ENCODE measurements around the gene ZKSCAN2. TPM values are rescaled to one million over a fixed set of nuclear protein-coding genes. Genes with fewer than 3 reads are reported as not detected.
A peak's percentile ranks its signal among the peaks of the same experiment; 100 is the strongest.

The ZKSCAN2 gene
- total and polyA plus RNA-seq, 4 experiments from 2014 or later, result 1.2 to 4.1 (median 2.5) TPM

DNA sequence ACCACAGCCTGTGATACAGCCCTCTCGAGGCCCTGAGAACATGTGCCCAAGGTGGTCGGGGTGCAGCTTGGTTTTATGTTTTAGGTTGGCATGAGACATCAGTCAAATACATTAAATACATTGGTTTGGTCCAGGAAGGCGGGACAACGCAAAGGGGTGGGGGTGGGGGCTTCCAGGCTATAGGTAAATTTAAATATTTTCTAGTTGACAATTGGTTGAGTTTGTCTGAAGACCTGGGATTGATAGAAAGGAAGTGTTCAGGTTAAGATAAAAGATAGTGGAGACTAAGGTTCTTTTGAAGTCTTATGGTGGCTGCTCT is 1.2 kb upstream of the ZKSCAN2 start:
- DNase-seq, result peak; percentile 11 to 47 (median 16)

DNA sequence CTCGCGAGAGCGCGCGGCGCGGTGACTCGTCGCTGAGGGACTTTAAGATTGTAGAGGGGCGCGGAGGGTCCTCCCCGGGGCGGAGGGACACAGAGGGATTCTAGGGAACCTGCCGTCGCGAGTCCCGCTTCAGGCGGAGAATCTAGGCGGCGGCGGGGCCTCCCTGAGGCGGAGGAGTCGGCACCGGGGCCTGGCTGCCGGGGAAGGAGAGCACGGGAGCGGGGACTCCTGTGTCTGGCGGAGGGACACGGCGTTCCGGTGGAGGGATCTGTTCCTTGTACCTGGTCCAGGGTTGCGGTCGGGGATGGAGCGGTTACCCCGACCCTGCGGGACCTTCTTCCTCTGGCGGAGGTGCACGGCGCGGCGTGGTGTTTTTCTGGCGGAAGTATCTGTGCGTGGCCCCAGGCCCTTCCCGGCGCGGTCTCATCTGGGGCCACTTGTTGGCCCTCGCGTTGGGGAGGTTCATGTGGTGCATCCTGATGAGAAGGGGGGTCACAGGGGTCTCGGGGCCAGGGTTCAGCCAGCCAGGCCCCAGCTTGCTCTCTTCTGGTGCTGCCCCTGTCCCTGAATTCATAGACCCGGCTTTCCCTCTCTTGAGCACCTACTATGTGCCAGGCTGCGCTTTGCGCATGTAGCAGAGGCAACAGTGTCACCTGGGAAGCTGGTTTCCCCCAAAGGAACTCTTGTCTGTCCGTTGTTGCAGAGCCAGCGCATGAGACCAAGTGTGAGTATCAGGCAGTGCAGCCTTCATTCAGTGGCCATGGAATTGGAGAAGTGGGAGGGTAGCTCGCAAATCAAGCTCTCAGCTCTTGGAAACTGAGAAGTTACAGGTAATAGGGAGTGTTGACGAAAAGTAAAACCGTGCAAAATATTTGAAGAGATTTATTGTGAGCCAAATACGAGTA is 563 bp upstream of the ZKSCAN2 start:
- ChIA-PET POLR2A (ENCODE audit: partially characterized antibody) (interaction anchor here (0.5 to 2.1 kb wide), 6 partner anchors 10 to 497 kb away, joined by 3 to 6 read pairs (median 3); partner anchors contain the start of gene ARHGAP17), CTCF (ENCODE audit: partially characterized antibody) (interaction anchor here (0.9 to 2.7 kb wide), 2 partner anchors 18 to 37 kb away, joined by 3 to 13 read pairs; no protein-coding TSS in a partner anchor)
- peak; percentile 72 to 83 (median 78) for DNase-seq
- peak overlapping the region; percentile 80 to 84 for H3K4me3 ChIP-seq (ENCODE audit: low read length in 2 of 2)
- H3K27me3 ChIP-seq (ENCODE audit: insufficient read depth, low read length), result no peaks in the 10 kb centered on the region
- H3K27me3 Mint-ChIP-seq, result no peaks in the 10 kb centered on the region
- H3K9me3 Mint-ChIP-seq, result peaks cover 0 to 2% (median 0%) of the 10 kb centered on the region in 8 donors
- H3K27ac ChIP-seq (ENCODE audit: low read depth, low read length), result peak overlapping the region; percentile 84
- no peaks in the 10 kb centered on the region for H3K9me3 ChIP-seq (ENCODE audit: control insufficient read depth in 1 of 2, low read length in 2 of 2)
- H3K4me3 Mint-ChIP-seq, result peak overlapping the region; percentile 90 to 94 (median 94)
- peaks cover 7 to 45% of the 10 kb centered on the region in 2 donors for H3K36me3 Mint-ChIP-seq
- intact Hi-C loops (cut with micrococcal nuclease), result loop anchor here (2.0 to 10.0 kb wide), 2 partner anchors 193 to 719 kb away; partner anchors contain the start of gene RBBP6
- peak overlapping the region; percentile 95 to 97 (median 96) for H3K27ac Mint-ChIP-seq
- H3K4me1 Mint-ChIP-seq, result peaks cover 38 to 69% (median 54%) of the 10 kb centered on the region in 4 donors
- peaks cover 3% of the 10 kb centered on the region for H3K36me3 ChIP-seq (ENCODE audit: insufficient read depth, low read length)
- peaks cover 50% of the 10 kb centered on the region for H3K4me1 ChIP-seq (ENCODE audit: insufficient read depth, low read length)

More for the DNA sequence above, 1.2 kb upstream of the ZKSCAN2 start:
- Mint-ChIP-seq H3K9me3 (peaks cover 0 to 2% (median 0%) of the 10 kb centered on the region in 8 donors), H3K4me3 (peak overlapping the region; percentile 90 to 94 (median 94)), H3K4me1 (peaks cover 35 to 64% (median 52%) of the 10 kb centered on the region in 4 donors), H3K27me3 (no peaks in the 10 kb centered on the region), H3K27ac (peak overlapping the region; percentile 95 to 97 (median 96)), H3K36me3 (peaks cover 10 to 45% of the 10 kb centered on the region in 2 donors)
- Histone ChIP-seq H3K27ac (ENCODE audit: low read depth, low read length) (peak overlapping the region; percentile 84), H3K27me3 (ENCODE audit: insufficient read depth, low read length) (no peaks in the 10 kb centered on the region), H3K9me3 (ENCODE audit: control insufficient read depth in 1 of 2, low read length in 2 of 2) (no peaks in the 10 kb centered on the region), H3K36me3 (ENCODE audit: insufficient read depth, low read length) (peaks cover 3% of the 10 kb centered on the region), H3K4me1 (ENCODE audit: insufficient read depth, low read length) (peaks cover 50% of the 10 kb centered on the region), H3K4me3 (ENCODE audit: low read length in 2 of 2) (peak overlapping the region; percentile 80 to 84)
- ChIA-PET CTCF (ENCODE audit: partially characterized antibody) (interaction anchor here (0.9 to 2.7 kb wide), 2 partner anchors 17 to 38 kb away, joined by 3 to 13 read pairs; no protein-coding TSS in a partner anchor), POLR2A (ENCODE audit: partially characterized antibody) (interaction anchor here (0.5 to 2.1 kb wide), 5 partner anchors 9 to 498 kb away, joined by 3 to 6 read pairs (median 3); no protein-coding TSS in a partner anchor)
- intact Hi-C loops (cut with micrococcal nuclease), result loop anchor here (10.0 kb wide), 1 partner anchor 194 kb away; no protein-coding TSS in a partner anchor

DNA sequence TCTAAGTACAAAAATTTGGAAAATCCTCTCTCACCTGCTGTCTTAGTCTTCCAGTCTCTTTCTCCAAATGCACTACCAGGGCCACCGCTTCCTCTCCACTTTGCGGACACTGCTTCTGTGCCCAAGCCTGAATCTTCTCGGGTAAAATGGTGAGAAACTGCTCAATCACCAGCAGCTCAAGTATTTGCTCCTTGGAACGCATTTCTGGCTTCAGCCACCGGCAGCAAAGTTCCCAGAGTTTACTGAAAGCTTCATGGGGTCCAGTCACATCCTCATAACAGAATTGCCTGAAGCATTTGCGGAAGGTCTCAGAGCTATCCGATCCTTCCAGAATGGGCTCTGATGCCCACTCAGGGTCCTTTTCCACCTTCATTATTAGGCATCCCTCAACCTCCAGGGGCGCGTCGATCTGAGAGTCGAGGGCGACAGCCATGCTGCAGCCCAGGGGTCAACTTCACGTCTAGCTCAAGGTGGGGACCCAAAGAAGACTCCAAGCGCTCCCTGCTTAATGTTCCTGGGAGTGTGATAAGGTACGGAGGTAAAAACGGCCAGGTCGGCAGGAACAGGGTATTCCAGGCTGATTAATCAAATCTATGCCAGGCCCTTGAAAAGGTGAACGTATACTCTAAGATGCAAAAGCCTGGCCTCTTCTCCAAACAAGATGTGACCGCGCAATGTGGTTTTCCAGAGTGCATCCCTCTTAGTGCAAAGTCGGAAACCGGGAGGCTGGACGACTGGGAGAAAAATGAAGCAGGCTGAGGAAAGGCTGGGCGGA is 763 bp downstream of the ZKSCAN2 start:
- peak in 1 of 5 donors; percentile 3 for DNase-seq
- POLR2A ChIA-PET (ENCODE audit: partially characterized antibody), result interaction anchor here (0.7 to 2.1 kb wide), 4 partner anchors 11 to 146 kb away, joined by 3 to 6 read pairs (median 3); partner anchors contain the start of gene LCMT1

GRCh38 chr16:25253322-25253721 is 4.3 kb downstream of the ZKSCAN2 start:
- POLR2A ChIA-PET (ENCODE audit: partially characterized antibody), result interaction anchor here (1.0 to 1.3 kb wide), 2 partner anchors 8 to 14 kb away, joined by 4 to 5 read pairs; no protein-coding TSS in a partner anchor
- H3K4me1 ChIP-seq (ENCODE audit: insufficient read depth, low read length), result peaks cover 17% of the 10 kb centered on the region
- CTCF ChIA-PET (ENCODE audit: partially characterized antibody), result interaction anchor here (1.2 to 1.6 kb wide), 3 partner anchors 11 to 28 kb away, joined by 3 to 6 read pairs (median 4); no protein-coding TSS in a partner anchor
- Mint-ChIP-seq H3K9me3 (peaks cover 0 to 2% (median 0%) of the 10 kb centered on the region in 8 donors), H3K4me1 (peaks cover 17 to 41% (median 27%) of the 10 kb centered on the region in 4 donors), H3K36me3 (peaks cover 11 to 51% of the 10 kb centered on the region in 2 donors), H3K27ac (peak overlapping the region in 5 of 7 donors; percentile 4 to 48 (median 31)), H3K27me3 (no peaks in the 10 kb centered on the region), H3K4me3 (no peak overlapping the region)
- H3K27me3 ChIP-seq (ENCODE audit: insufficient read depth, low read length), result no peaks in the 10 kb centered on the region
- intact Hi-C loops (cut with micrococcal nuclease), result loop anchor here (10.0 kb wide), 1 partner anchor 189 kb away; no protein-coding TSS in a partner anchor
- no peaks in the 10 kb centered on the region for H3K9me3 ChIP-seq (ENCODE audit: control insufficient read depth in 1 of 2, low read length in 2 of 2)
- DNase-seq, result no peak
- H3K4me3 ChIP-seq (ENCODE audit: low read length in 2 of 2), result no peak overlapping the region
- H3K36me3 ChIP-seq (ENCODE audit: insufficient read depth, low read length), result peaks cover 7% of the 10 kb centered on the region
- H3K27ac ChIP-seq (ENCODE audit: low read depth, low read length), result no peak overlapping the region

More for the DNA sequence above, 763 bp downstream of the ZKSCAN2 start:
- Mint-ChIP-seq H3K27ac (peak overlapping the region; percentile 93 to 98 (median 97)), H3K9me3 (peaks cover 0 to 2% (median 0%) of the 10 kb centered on the region in 8 donors), H3K27me3 (no peaks in the 10 kb centered on the region), H3K4me3 (peak overlapping the region; percentile 92 to 98 (median 96)), H3K4me1 (peaks cover 41 to 68% (median 55%) of the 10 kb centered on the region in 4 donors), H3K36me3 (peaks cover 0 to 46% of the 10 kb centered on the region in 2 donors)
- CTCF ChIA-PET (ENCODE audit: partially characterized antibody), result interaction anchor here (0.8 to 1.3 kb wide), 3 partner anchors 20 to 31 kb away, joined by 3 to 6 read pairs (median 4); no protein-coding TSS in a partner anchor
- Histone ChIP-seq H3K27me3 (ENCODE audit: insufficient read depth, low read length) (no peaks in the 10 kb centered on the region), H3K36me3 (ENCODE audit: insufficient read depth, low read length) (peaks cover 5% of the 10 kb centered on the region), H3K27ac (ENCODE audit: low read depth, low read length) (peak overlapping the region; percentile 84), H3K4me1 (ENCODE audit: insufficient read depth, low read length) (peaks cover 43% of the 10 kb centered on the region), H3K4me3 (ENCODE audit: low read length in 2 of 2) (peak overlapping the region; percentile 71 to 80), H3K9me3 (ENCODE audit: control insufficient read depth in 1 of 2, low read length in 2 of 2) (no peaks in the 10 kb centered on the region)
- intact Hi-C loops (cut with micrococcal nuclease), result loop anchor here (2.0 to 10.0 kb wide), 2 partner anchors 192 to 718 kb away; partner anchors contain the start of gene RBBP6

GRCh38 chr16:25250467-25250866 is 7.2 kb downstream of the ZKSCAN2 start:
- Mint-ChIP-seq H3K27me3 (no peaks in the 10 kb centered on the region), H3K4me3 (no peak overlapping the region), H3K4me1 (peaks cover 6 to 16% (median 10%) of the 10 kb centered on the region in 4 donors), H3K27ac (peak overlapping the region in 1 of 7 donors; percentile 17), H3K36me3 (peaks cover 34 to 50% of the 10 kb centered on the region in 2 donors), H3K9me3 (peaks cover 0 to 1% (median 0%) of the 10 kb centered on the region in 8 donors)
- no peak overlapping the region for H3K4me3 ChIP-seq (ENCODE audit: low read length in 2 of 2)
- DNase-seq, result no peak
- no peaks in the 10 kb centered on the region for H3K9me3 ChIP-seq (ENCODE audit: control insufficient read depth in 1 of 2, low read length in 2 of 2)
- intact Hi-C loops (cut with micrococcal nuclease), result loop anchor here (10.0 kb wide), 1 partner anchor 186 kb away; no protein-coding TSS in a partner anchor
- H3K36me3 ChIP-seq (ENCODE audit: insufficient read depth, low read length), result peaks cover 14% of the 10 kb centered on the region
- H3K4me1 ChIP-seq (ENCODE audit: insufficient read depth, low read length), result no peaks in the 10 kb centered on the region
- H3K27ac ChIP-seq (ENCODE audit: low read depth, low read length), result no peak overlapping the region
- no peaks in the 10 kb centered on the region for H3K27me3 ChIP-seq (ENCODE audit: insufficient read depth, low read length)
- ChIA-PET CTCF (ENCODE audit: partially characterized antibody) (interaction anchor here (1.3 kb wide), 1 partner anchor 25 kb away, joined by 5 read pairs; no protein-coding TSS in a partner anchor), POLR2A (ENCODE audit: partially characterized antibody) (no interaction called here)

- H3K36me3 Mint-ChIP-seq, result peaks cover 0 to 1% of the 10 kb centered on the region in 2 donors
- no peak overlapping the region for H3K4me3 ChIP-seq (ENCODE audit: low read length in 2 of 2)
- POLR2A ChIA-PET (ENCODE audit: partially characterized antibody), result no interaction called here
- H3K4me1 Mint-ChIP-seq, result peaks cover 0 to 6% (median 3%) of the 10 kb centered on the region in 4 donors
- H3K27ac ChIP-seq (ENCODE audit: low read depth, low read length), result no peak overlapping the region
- no peaks in the 10 kb centered on the region for H3K27me3 ChIP-seq (ENCODE audit: insufficient read depth, low read length)
- CTCF ChIA-PET (ENCODE audit: partially characterized antibody), result interaction anchor here (1.1 to 2.1 kb wide), 2 partner anchors 10 to 25 kb away, joined by 3 to 10 read pairs; no protein-coding TSS in a partner anchor
- H3K4me1 ChIP-seq (ENCODE audit: insufficient read depth, low read length), result no peaks in the 10 kb centered on the region
- intact Hi-C loops (cut with micrococcal nuclease), result loop anchor here (10.0 kb wide), 1 partner anchor 1879 kb away; no protein-coding TSS in a partner anchor
- DNase-seq, result no peak
- H3K27me3 Mint-ChIP-seq, result no peaks in the 10 kb centered on the region
- peaks cover 11% of the 10 kb centered on the region for H3K36me3 ChIP-seq (ENCODE audit: insufficient read depth, low read length)
- H3K27ac Mint-ChIP-seq, result no peak overlapping the region
- H3K4me3 Mint-ChIP-seq, result no peak overlapping the region
- H3K9me3 ChIP-seq (ENCODE audit: control insufficient read depth in 1 of 2, low read length in 2 of 2), result no peaks in the 10 kb centered on the region
- H3K9me3 Mint-ChIP-seq, result no peaks in the 10 kb centered on the region
Measured at GRCh38 chr16:25235991-25236390, 21.7 kb downstream of the ZKSCAN2 start.

Measured in CD4-positive, alpha-beta memory T cell (primary cell).